Prostate gland (tissue), 2 donors: Measurements from ENCODE around the gene MCF2.

Experiments
- CTCF ChIP-seq, 4 experiments: fragments of 200-600 bp in 2 of 4; fragments of 450-650 bp in 2 of 4; sonication (generic) in 2 of 4; IDR thresholded peaks; 1 replicate in 3 of 4; 2 replicates in 1 of 4; pipeline ENCODE4 v1.5.1; 2016 to 2019; ENCODE audit warnings: antibody characterized with exemption in 4 of 4, mild to moderate bottlenecking in 2 of 4, moderate library complexity in 2 of 4
- POLR2AphosphoS5 ChIP-seq: sonication (generic); formaldehyde crosslinking; IDR thresholded peaks from one replicate; pipeline ENCODE4 v1.6.1; 2017; ENCODE audit warnings: antibody characterized with exemption

- TF ChIP-seq CTCF (IDR thresholded peaks at IDR 0.05): no peak
- no peak for TF ChIP-seq POLR2AphosphoS5
Observed at GRCh38 chrX:139734996-139735395, 27.0 kb upstream of the MCF2 start.
